Measurements from ENCODE around the gene CRCP. TPM values are rescaled to one million over a fixed set of nuclear protein-coding genes. Genes with fewer than 3 reads are reported as not detected.
"Not testable (repeated sequence)": the region's sequence is repeated elsewhere in the genome, so short reads cannot be mapped to it uniquely, and the experiment has no call there.

CRCP gene
- total and polyA plus RNA-seq, 7 donors: 11.3 to 23.8 (median 13.5) TPM

DNA sequence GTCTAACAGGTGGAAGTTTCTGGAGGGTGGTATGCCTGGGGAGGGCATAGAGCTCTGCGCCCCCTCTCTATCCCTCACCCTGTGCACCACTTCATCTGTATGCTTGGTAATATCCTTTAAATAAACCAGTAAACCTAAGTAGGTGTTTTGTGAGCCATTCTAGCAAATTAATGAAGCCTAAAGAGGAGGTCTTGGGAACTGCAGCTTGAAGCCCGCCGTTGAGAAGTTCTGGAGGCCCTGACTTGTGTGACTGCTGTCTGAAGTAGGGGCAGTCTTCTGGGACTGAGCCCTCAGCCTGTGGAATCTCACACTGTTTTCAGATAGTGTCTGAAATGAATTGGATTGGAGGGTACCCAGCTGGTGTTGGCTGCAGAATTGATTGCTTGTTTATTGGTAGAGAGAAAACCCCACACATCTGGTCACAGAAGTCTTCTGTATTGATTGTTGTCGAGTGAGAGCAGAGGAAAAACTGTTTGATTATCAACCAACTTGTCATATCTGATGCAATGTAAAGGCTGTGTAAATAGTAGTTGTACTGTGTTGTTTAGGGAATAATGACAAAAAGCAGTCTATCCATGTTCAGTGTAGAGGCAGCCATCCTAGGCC, 4.7 kb downstream of the CRCP start:
- Histone ChIP-seq H3K27me3 (ENCODE audit: insufficient read depth in 3 of 3, low read length in 2 of 3) (no peaks in the 10 kb centered on the region), H3K4me3 (no peak overlapping the region), H3K36me3 (ENCODE audit: insufficient read depth in 1 of 2, low read depth in 1 of 2) (peaks cover 0 to 8% of the 10 kb centered on the region in 2 donors), H3K9me3 (no peaks in the 10 kb centered on the region), H3K27ac (no peak overlapping the region), H3K4me1 (peaks cover 55% of the 10 kb centered on the region)
- no peak for DNase-seq
- ATAC-seq: no peak
- WGBS, 3 donors: 85 to 87% (median 87%) methylated on average over 4 of the region's 4 CpGs
- intact Hi-C loops (cut with DNase I): loop anchor here (5.0 kb wide), 1 partner anchor 42 kb away; the partner anchor contains the start of gene ASL (in 2 of the 2)
- TF ChIP-seq, protein P1, sequence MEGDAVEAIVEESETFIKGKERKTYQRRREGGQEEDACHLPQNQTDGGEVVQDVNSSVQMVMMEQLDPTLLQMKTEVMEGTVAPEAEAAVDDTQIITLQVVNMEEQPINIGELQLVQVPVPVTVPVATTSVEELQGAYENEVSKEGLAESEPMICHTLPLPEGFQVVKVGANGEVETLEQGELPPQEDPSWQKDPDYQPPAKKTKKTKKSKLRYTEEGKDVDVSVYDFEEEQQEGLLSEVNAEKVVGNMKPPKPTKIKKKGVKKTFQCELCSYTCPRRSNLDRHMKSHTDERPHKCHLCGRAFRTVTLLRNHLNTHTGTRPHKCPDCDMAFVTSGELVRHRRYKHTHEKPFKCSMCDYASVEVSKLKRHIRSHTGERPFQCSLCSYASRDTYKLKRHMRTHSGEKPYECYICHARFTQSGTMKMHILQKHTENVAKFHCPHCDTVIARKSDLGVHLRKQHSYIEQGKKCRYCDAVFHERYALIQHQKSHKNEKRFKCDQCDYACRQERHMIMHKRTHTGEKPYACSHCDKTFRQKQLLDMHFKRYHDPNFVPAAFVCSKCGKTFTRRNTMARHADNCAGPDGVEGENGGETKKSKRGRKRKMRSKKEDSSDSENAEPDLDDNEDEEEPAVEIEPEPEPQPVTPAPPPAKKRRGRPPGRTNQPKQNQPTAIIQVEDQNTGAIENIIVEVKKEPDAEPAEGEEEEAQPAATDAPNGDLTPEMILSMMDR (IDR thresholded peaks at IDR 0.05): no peak

DNA sequence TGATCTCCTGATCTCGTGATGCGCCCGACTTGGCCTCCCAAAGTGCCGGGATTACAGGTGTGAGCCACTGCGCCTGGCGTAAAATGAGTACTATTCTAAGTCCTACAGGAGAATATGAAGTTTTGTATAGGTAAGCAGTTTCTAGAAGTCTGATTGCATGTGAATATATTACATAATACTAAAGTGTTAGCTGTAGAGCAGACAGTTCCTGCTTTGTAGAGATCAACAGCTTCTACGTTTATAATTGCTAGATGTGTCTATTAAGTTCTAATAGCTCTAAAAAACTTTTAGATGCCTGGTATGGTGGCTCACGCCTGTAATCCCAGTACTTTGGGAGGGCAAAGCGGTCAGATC, 8.5 kb downstream of the CRCP start:
- DNase-seq: no peak
- intact Hi-C loops (cut with DNase I): no loop called here
- TF ChIP-seq, protein P1 (IDR thresholded peaks at IDR 0.05): no peak
- Histone ChIP-seq H3K4me1 (peaks cover 68% of the 10 kb centered on the region), H3K27me3 (ENCODE audit: insufficient read depth in 3 of 3, low read length in 2 of 3) (no peaks in the 10 kb centered on the region), H3K27ac (peak overlapping the region; percentile 36), H3K4me3 (no peak overlapping the region), H3K36me3 (ENCODE audit: insufficient read depth in 1 of 2, low read depth in 1 of 2) (peaks cover 0 to 8% of the 10 kb centered on the region in 2 donors), H3K9me3 (no peaks in the 10 kb centered on the region)
- no peak for ATAC-seq
- 95 to 96% (median 96%) methylated on average over 9 of the region's 9 CpGs for WGBS, 3 donors

DNA sequence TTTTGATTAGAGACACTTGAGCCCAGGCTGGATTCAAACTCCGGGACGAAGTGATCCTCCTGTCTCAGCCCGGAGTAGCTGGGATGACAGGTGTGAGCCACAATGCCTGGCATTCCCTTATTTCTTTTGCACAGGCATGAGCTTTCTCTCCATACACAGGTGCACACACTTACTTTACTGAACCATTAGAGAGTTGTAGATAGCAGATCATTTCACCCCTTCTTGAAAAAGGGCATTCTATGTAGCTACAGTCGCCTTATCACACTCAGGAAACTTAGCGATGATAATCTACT, 9.9 kb downstream of the CRCP start:
- peak in 2 of 4 donors; percentile 36 to 40 for ATAC-seq
- 31 to 40% (median 33%) methylated on average over 5 of the region's 5 CpGs for WGBS, 3 donors
- peaks cover 58% of the 10 kb centered on the region for H3K4me1 ChIP-seq
- DNase-seq; H3K36me3 ChIP-seq (ENCODE audit: insufficient read depth in 1 of 2, low read depth in 1 of 2); H3K9me3 ChIP-seq; H3K27me3 ChIP-seq (ENCODE audit: insufficient read depth in 3 of 3, low read length in 2 of 3); intact Hi-C loops (cut with DNase I): not testable (repeated sequence)
- H3K4me3 ChIP-seq: peak overlapping the region; percentile 27
- peak overlapping the region; percentile 77 for H3K27ac ChIP-seq

DNA sequence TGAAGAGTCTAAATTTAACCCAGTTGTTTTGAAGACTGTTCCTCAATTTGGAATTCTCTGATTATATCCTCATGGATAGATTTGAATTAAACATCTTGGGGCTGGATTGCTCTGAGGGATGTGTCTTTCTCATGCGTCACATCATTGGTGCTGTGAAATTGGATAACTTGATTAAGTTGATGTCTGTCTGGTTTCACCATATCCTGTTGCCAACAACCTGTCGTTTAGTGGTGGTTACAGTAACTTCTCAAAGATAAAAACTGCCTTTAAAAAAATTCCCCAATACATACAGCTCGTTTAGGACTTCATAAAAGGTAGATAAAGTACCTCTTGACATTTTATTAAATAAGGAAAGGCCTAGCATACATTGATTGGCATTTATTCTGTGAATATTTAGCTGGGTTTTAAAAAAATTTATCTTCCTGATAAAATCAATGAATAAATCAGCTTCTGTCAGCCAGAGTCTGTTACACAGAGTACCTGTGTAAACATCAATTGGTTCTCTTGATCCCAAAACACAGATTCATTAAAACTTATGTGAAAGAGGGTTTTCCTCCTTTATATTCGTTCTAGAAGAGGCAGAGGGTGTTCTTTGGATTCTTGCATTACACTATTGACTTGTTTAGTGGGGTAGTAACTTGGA, 10.5 kb downstream of the CRCP start:
- H3K27me3 ChIP-seq (ENCODE audit: insufficient read depth in 3 of 3, low read length in 2 of 3): no peaks in the 10 kb centered on the region
- intact Hi-C loops (cut with DNase I): no loop called here
- DNase-seq (no peak), ATAC-seq (peak; percentile 70 to 87 (median 77))
- no peaks in the 10 kb centered on the region for H3K9me3 ChIP-seq
- H3K4me1 ChIP-seq: peaks cover 54% of the 10 kb centered on the region
- peaks cover 0 to 10% of the 10 kb centered on the region in 2 donors for H3K36me3 ChIP-seq (ENCODE audit: insufficient read depth in 1 of 2, low read depth in 1 of 2)
- TF ChIP-seq, protein P1 (IDR thresholded peaks at IDR 0.05): no peak
- H3K27ac ChIP-seq: peak overlapping the region; percentile 77
- H3K4me3 ChIP-seq: peak overlapping the region; percentile 27
- WGBS, 3 donors: 7 to 23% (median 10%) methylated on average over 4 of the region's 4 CpGs

DNA sequence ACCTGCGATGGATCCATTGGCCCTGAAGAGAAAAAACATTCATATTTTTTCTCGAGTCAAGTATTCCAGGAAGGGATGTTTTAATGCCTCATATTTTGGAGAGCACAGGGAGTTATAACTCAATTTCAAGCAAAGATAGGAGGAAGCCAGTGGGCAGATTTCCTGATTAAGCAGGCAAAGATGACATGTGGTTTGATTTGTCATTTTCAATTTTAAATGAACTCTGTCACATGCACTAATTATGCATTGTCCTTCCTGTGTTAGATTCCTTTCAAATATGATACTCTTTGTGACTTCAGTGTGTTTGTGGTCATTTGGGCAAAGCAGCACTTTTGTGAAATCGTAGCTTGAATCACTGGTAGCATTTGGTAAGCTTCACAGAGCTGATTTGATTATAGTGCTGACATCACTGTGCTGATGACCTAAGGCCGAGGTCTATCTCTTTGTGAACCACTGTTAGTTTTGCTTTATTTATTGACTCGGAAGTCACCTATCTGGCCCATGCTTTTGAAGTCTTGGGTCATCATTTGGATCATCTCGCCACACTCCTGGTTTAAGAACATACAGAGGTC, 11.2 kb downstream of the CRCP start:
- H3K27me3 ChIP-seq (ENCODE audit: insufficient read depth in 3 of 3, low read length in 2 of 3); H3K4me3 ChIP-seq; DNase-seq; H3K9me3 ChIP-seq; intact Hi-C loops (cut with DNase I): not testable (repeated sequence)
- ATAC-seq: peak; percentile 52 to 68 (median 61)
- 40 to 54% (median 46%) methylated on average over 6 of the region's 6 CpGs for WGBS, 3 donors
- peak overlapping the region; percentile 77 for H3K27ac ChIP-seq
- H3K4me1 ChIP-seq: peaks cover 54% of the 10 kb centered on the region
- peaks cover 0 to 17% of the 10 kb centered on the region in 2 donors for H3K36me3 ChIP-seq (ENCODE audit: insufficient read depth in 1 of 2, low read depth in 1 of 2)

DNA sequence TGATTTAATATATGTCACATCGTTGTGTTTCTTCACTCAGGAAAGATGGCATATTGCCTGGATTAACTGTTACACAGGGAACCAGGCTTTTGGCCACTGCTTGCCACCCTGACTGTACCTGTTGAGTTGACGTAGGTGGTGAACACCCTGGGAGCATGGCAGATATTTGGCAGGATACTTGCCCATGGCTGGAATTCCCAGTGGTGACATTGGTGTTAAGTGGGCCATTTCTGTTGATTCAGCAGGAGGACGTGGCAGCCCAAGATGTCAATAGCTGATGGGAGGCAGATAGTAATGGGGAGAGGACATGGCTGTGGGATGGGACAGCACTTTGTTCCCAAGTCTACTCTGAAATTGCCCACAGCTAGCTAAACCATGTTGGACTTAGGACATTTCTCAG, 12.5 kb downstream of the CRCP start:
- peak overlapping the region; percentile 77 for H3K27ac ChIP-seq

More for the DNA sequence above, 12.5 kb downstream of the CRCP start:
- H3K27me3 ChIP-seq (ENCODE audit: insufficient read depth in 3 of 3, low read length in 2 of 3); DNase-seq; H3K4me3 ChIP-seq; H3K9me3 ChIP-seq; intact Hi-C loops (cut with DNase I): not testable (repeated sequence)
- H3K4me1 ChIP-seq: peaks cover 48% of the 10 kb centered on the region
- 30 to 61% (median 46%) methylated on average over 3 of the region's 3 CpGs for WGBS, 3 donors
- peak; percentile 14 to 58 (median 42) for ATAC-seq
- peaks cover 5 to 21% of the 10 kb centered on the region in 2 donors for H3K36me3 ChIP-seq (ENCODE audit: insufficient read depth in 1 of 2, low read depth in 1 of 2)
